ENCODE measurements around the gene EPAS1. TPM values are rescaled to one million over a fixed set of nuclear protein-coding genes. Genes with fewer than 3 reads are reported as not detected.

The EPAS1 gene
- total RNA-seq, 3 donors from 2014 or later: 92.5 to 274 (median 229) TPM

DNA sequence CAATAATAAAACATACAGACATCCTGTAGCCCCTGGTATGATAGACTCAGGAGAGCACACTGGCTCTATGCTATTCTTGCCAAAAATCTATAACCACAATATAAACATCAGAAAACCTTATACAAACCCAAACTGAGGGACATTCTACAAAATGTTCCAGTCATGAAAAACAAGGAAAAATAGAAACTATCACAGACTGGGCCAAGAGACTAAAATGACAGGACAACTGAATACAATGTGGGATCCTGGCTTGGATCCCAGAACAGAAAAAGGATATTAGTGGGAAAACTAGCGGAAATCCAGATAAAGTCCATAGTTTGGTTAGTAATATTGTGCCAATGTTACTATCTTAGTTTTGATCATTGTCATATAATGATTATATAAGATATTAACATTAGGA lies 29.6 kb upstream of the EPAS1 start:
- TF ChIP-seq POLR2A (IDR thresholded peaks at IDR 0.05) (no peak), POLR2AphosphoS5 (IDR thresholded peaks at IDR 0.05) (no peak)
- TF ChIP-seq, protein P1, sequence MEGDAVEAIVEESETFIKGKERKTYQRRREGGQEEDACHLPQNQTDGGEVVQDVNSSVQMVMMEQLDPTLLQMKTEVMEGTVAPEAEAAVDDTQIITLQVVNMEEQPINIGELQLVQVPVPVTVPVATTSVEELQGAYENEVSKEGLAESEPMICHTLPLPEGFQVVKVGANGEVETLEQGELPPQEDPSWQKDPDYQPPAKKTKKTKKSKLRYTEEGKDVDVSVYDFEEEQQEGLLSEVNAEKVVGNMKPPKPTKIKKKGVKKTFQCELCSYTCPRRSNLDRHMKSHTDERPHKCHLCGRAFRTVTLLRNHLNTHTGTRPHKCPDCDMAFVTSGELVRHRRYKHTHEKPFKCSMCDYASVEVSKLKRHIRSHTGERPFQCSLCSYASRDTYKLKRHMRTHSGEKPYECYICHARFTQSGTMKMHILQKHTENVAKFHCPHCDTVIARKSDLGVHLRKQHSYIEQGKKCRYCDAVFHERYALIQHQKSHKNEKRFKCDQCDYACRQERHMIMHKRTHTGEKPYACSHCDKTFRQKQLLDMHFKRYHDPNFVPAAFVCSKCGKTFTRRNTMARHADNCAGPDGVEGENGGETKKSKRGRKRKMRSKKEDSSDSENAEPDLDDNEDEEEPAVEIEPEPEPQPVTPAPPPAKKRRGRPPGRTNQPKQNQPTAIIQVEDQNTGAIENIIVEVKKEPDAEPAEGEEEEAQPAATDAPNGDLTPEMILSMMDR (IDR thresholded peaks at IDR 0.05): no peak
- intact Hi-C loops (cut with DNase I; ENCODE audit: low total_unique reads): no loop called here

DNA sequence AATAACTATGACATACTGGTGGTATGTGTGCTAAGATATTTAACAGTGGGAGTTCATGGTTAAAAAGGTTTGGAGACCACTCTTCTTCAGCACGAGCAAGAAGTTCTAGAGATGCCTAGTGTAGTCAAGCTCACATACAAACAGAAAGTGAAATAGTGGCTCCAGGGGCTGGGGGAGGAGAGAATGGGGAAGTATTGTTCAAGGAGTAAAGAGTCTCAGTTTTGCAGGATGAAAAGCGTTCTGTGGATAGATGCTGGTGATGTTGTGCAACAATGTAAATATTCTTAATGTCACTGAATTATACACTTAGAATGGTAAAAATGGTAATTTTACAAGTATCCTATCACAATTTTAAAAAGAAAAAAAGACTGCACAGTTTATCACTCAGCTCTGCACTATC lies 29.0 kb upstream of the EPAS1 start:
- Histone ChIP-seq H3K36me3 (no peaks in the 10 kb centered on the region), H3K4me3 (no peak overlapping the region), H3K9me3 (no peaks in the 10 kb centered on the region), H3K27me3 (no peaks in the 10 kb centered on the region), H3K4me1 (no peaks in the 10 kb centered on the region), H3K27ac (no peak overlapping the region)
- DNase-seq (ENCODE audit: low spot score in 2 of 2): no peak
- intact Hi-C loops (cut with DNase I; ENCODE audit: low total_unique reads): no loop called here
- TF ChIP-seq, protein P1 (IDR thresholded peaks at IDR 0.05): no peak
- TF ChIP-seq POLR2AphosphoS5 (IDR thresholded peaks at IDR 0.05): no peak
- no peak for TF ChIP-seq POLR2A (IDR thresholded peaks at IDR 0.05)

More for the DNA sequence above, 29.6 kb upstream of the EPAS1 start:
- H3K9me3 ChIP-seq: no peaks in the 10 kb centered on the region
- H3K36me3 ChIP-seq: no peaks in the 10 kb centered on the region
- no peak for DNase-seq (ENCODE audit: low spot score in 2 of 2)
- H3K27me3 ChIP-seq: no peaks in the 10 kb centered on the region
- H3K27ac ChIP-seq: no peak overlapping the region
- no peak overlapping the region for H3K4me3 ChIP-seq
- H3K4me1 ChIP-seq: no peaks in the 10 kb centered on the region

- Histone ChIP-seq H3K27ac (peak overlapping the region in 1 of 2 donors; percentile 35), H3K36me3 (no peaks in the 10 kb centered on the region), H3K4me1 (no peaks in the 10 kb centered on the region), H3K27me3 (no peaks in the 10 kb centered on the region), H3K9me3 (no peaks in the 10 kb centered on the region), H3K4me3 (no peak overlapping the region)
- no peak for DNase-seq (ENCODE audit: low spot score in 2 of 2)
- TF ChIP-seq POLR2AphosphoS5 (IDR thresholded peaks at IDR 0.05): no peak
- no peak for TF ChIP-seq POLR2A (IDR thresholded peaks at IDR 0.05)
- TF ChIP-seq, protein P1 (IDR thresholded peaks at IDR 0.05): no peak
- intact Hi-C loops (cut with DNase I; ENCODE audit: low total_unique reads): no loop called here
Measured at GRCh38 chr2:46269001-46269400, 28.2 kb upstream of the EPAS1 start.

DNA sequence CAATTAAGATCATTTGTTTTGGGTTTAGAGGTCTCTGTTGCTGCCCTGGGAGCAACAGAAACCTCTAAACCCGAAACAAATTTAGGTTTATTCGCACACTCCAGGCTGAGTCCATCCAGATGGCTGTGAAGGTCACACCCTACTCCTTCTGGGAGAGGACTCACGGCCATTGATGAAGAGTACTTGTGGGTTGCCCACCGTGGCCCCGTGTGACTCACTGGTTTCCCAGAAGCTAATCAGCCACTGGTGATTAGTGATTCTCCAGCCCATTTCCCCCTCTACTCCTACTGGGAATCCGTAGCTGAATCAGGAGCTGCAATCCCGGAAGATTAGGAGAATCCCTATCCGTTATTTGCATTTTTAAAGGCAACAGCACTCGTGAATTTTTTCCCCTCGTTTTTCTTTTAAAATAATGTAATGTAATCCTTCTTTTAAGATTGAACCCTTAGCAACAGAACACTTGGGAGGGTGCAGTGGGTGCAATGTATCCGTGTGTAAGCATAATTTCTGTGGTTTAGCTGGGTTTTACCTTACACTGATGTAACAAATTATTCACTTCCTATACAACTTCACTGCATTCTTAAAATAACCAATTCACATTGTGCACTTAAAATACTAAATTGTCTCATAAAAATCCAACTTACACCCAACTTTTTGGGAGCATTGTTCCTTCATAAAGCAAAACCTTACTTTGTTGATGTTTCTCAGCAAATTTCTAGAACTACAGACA lies 27.5 kb upstream of the EPAS1 start:
- peak overlapping the region in 1 of 2 donors; percentile 35 for H3K27ac ChIP-seq

GRCh38 chr2:46270384-46270783 lies 26.8 kb upstream of the EPAS1 start:
- no peak overlapping the region for H3K4me3 ChIP-seq
- no peaks in the 10 kb centered on the region for H3K4me1 ChIP-seq
- no peak for DNase-seq (ENCODE audit: low spot score in 2 of 2)
- no peaks in the 10 kb centered on the region for H3K36me3 ChIP-seq
- no peak for TF ChIP-seq POLR2AphosphoS5 (IDR thresholded peaks at IDR 0.05)
- TF ChIP-seq, protein P1 (IDR thresholded peaks at IDR 0.05): no peak
- TF ChIP-seq POLR2A (IDR thresholded peaks at IDR 0.05): no peak
- H3K27me3 ChIP-seq: no peaks in the 10 kb centered on the region
- H3K27ac ChIP-seq: peak overlapping the region in 1 of 2 donors; percentile 35
- intact Hi-C loops (cut with DNase I; ENCODE audit: low total_unique reads): no loop called here
- H3K9me3 ChIP-seq: no peaks in the 10 kb centered on the region

More for the DNA sequence above, 27.5 kb upstream of the EPAS1 start:
- DNase-seq (ENCODE audit: low spot score in 2 of 2): no peak
- H3K4me3 ChIP-seq: no peak overlapping the region
- no peak for TF ChIP-seq POLR2AphosphoS5 (IDR thresholded peaks at IDR 0.05)
- TF ChIP-seq, protein P1 (IDR thresholded peaks at IDR 0.05): no peak
- no peak for TF ChIP-seq POLR2A (IDR thresholded peaks at IDR 0.05)
- no peaks in the 10 kb centered on the region for H3K27me3 ChIP-seq
- H3K4me1 ChIP-seq: no peaks in the 10 kb centered on the region
- no peaks in the 10 kb centered on the region for H3K36me3 ChIP-seq
- H3K9me3 ChIP-seq: no peaks in the 10 kb centered on the region
- intact Hi-C loops (cut with DNase I; ENCODE audit: low total_unique reads): no loop called here

Measured in breast epithelium (tissue), 4 donors.